Activated gamma-delta T cell (primary cell): ENCODE results near the gene METTL15.
"Not testable (repeated sequence)": the region's sequence is repeated elsewhere in the genome, so short reads cannot be mapped to it uniquely, and the experiment has no call there.

Source experiments
- DNase-seq: peaks from one replicate; lab custom pipeline; 2025; lab: John Stamatoyannopoulos, UW

METTL15 gene

DNA sequence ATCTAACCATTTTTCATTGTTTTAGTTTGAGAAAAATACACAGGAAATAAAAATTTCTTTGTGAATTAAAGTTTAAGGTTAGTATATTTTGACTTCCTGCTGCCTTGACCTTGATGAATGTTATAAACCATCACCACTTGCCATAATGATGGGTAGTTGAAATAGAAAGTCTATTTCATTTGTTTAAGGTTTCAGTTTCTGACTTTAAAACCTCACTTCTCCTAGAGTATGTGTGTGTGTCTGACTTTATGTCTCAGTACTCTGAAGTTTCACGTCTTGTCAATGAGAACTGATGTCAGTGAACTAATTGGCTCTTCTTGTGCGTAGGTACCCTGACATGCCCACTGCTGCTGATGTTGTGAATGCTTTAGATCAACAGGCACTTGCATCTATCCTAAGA lies 188.2 kb downstream of the METTL15 start:
- no peak for DNase-seq

DNA sequence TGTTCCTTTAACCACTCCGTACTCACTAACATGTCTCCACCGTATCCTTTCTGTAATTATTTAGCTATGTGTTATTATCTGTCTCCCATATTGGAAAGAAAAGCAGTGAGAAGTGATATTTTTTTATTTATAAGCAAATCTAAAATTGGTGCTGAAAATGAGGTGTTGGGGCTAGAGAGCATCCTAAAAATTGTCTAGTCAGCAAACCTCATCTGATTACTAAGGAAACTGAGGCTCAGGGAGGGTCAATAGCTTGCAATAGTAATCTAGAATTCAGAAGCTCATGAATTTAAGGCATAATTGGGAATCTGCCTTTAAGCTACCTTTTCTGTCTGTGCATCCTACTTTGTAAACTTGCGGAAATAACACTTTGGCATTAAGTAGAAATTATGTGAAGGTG lies 190.0 kb downstream of the METTL15 start:
- no peak for DNase-seq

DNA sequence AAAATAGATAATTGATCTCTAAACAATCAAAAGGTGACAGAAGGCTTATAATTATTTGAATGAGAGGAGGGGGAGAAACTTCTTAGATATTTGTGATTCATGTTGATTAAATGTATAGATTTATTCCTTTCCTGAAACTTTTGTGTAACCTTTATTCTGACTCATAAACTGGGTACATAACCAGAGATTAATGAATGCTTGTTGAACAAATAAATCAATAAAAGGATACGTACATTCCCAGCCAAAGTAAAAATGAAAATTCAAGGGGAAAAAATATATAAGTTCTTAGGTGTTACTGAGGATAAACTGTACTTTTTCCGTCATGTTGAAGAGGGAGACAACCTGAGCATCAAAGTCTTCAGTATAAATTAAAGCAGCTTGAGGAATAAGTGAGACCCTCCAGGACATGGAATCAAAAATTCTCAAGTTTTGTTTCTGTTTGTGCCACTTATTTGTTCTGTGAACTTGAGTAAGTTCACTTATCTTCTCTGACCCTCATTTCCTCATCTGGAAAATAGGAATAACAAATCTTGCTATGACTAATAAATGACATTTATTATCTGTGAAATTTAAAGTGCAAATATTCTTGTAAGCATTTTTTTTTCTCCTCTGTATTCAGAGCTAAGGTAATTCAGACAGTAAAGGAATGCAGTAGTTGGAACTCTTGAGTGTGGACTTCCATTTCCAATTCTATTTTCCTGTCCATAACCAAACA lies 195.4 kb downstream of the METTL15 start:
- DNase-seq: no peak

DNA sequence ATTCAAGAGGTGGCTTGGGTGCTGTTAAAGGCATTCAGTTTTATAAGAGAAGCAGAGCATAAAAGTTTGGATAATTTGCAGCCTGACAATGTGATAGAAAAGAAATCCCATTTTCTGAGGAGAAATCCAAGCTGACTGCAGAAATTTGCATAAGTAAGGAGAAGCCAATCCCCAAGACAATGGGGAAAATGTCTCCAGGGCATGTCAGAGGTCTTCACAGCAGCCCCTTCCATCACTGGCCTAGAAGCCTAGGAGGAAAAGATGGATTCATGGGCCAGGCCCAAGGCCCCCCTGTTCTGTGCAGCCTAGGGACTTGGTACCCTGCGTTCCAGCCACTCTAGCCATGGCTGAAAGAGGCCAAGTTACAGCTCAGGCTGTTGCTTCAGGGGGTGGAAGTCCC lies 207.3 kb downstream of the METTL15 start:
- no peak for DNase-seq

DNA sequence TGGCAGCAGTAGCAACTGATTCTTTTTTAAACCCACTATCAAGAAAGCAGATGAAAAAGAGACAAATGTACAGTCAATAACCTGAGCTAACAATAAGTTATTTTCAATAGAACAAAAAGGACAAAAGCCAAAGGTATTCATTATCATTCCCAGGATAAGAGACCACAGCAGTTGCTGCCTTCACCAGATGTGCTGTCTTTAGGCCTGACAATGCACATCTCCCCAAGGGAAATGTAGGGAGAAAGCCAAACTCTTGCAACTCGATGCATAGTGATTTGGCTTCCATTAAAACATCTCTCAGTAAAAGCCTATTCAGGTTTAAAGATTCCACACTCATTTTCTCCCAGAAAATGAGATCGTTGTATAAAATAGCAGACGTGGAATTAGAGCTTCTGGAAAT lies 210.7 kb downstream of the METTL15 start:
- no peak for DNase-seq

DNA sequence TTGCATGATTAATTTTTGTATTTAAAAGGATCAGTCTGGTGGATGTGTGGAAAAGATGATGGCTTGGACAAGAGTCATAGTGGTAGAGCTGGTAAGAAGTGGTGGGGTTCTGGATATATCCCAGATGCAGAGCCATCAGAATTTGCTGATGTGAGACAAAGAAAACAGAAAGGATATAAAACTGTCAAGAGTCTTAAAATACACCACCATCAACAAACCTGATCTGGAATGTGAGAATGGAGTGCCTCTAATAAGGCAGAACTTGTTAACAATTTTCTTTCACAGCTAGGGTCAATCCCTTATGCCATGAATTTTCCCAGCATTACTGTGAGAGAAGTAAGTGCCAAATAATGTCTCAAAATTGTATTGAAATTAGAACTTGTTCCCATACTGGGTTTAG lies 215.4 kb downstream of the METTL15 start:
- DNase-seq: no peak

DNA sequence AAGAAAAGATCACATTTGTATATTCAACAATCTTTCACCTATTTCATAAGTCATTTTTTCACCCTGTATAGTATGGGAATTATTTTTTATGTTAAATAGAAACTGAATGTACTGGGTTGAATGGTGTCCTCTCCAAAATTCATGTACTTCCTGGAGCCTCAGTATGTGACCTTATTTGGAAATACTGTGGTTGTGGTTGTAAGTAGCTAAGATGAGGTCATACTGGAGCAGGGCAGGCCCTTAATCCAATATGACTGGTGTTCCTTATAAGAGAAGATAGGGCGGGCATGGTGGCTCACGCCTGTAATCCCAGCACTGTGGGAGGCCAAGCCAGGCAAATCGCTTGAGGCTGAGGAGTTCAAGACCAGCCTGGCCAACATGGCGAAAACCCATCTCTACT lies 224.2 kb downstream of the METTL15 start:
- DNase-seq: not testable (repeated sequence)

DNA sequence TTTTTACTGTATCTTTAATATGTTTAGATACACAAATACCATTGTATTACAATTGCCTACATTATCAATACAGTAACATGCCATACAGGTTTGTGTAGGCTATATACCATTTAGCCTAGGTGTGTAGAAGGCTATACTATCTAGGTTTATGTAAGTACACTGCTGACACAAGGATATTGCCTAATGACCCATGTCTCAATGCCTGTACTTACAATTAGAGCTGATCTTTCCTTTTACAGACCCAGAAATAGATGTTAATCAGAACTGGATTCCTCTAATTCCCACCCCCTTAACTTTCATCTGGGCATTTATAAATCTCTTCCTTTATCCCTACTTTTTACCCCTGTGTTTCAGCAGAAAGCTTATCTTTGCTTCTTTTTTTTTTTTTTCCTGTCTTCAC lies 229.5 kb downstream of the METTL15 start:
- no peak for DNase-seq

DNA sequence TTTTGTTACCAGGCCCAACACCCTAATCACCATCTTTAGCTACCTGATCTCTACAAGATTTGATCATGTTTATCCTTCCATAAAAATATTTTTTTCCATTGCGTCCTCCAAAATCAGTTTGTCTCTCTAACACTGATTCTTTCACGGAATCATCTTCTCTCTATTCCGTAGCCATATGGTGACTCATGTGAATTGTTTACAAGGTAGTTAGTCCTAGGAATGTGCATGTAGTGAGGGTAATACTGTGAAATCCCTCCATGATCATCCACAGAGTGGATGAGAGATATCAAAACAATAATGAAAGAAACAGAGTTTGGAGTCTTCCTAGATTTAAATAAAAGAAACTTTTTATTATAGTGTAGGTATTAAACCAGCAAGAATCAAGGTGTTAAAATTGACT lies 230.2 kb downstream of the METTL15 start:
- no peak for DNase-seq

DNA sequence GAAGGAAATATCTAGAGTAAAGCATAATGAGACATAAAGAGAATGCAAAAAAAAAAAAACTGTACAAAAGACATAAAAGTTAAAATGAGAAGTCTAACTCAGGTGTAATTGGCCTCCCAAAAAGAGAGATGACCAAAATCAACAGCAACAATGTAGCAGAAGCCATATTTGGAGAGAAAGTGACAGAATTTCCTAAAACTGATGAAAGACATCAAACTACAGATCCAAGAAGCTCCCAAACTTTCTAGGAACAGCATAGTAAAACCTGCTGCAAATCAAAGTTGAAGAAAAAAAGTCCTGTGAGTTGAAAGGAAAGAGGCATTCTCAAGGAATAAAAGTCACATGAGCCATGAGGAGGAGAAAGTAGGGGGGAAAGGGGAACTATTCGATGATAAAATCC lies 231.3 kb downstream of the METTL15 start:
- no peak for DNase-seq

DNA sequence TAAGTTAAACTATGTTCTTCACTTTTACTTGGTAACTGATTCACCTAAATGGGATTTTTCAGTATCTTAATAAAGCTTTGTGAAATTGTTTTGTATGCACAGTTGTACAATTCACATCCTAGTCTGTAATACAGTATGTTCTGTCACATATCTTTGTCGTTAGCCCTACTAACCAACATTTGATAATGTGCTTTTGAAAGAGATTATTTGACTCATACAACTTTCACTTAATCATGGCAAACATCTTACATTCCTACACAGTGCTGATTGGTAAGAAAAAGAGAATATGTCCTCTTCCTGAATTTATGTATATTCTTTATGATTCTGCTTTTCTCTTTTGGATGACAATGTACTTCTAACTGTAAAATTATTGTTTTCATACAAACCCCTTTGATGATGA lies 234.5 kb downstream of the METTL15 start:
- no peak for DNase-seq

DNA sequence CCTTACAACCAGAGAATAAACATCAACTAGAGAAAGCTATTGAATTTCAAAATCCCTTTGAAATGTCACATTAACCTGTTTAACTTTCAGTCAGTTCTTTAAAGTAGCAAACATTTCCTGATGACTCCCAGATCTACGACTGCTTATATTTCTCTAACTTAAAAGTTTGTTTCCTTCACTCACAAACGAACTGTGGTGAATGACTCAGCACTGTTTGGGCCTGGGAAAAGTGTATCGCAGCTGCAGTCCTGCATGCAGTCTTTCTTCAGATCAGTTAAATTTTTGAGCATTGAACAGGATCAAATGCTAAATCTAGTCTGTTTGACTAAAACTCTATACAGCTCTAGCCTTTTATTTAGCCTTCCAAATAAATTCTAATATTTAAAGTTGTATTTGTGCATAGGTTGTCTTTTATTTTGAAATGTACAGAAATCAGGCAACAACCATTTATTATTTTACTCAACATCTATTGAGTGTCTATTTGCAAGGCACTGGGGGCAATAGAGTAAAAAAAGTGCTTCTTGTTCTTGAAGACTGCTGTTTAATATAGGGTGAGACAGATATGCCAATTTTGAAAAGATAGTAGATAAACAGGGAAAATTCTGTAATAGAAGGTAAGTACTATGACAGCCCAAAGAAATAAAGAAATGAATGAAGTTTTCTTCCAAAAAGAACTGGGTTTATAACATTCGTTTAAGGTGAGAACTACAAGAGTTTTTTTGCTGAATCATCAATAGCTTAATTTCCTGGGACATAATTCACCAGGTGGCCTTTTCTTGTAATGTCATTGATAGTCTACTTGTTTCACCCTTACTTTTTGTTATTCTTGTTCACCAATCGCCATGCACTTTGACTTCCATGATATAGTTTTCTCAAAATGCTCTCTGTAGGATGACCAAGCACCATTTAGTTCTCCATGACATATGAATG lies 235.4 kb downstream of the METTL15 start:
- DNase-seq: no peak

DNA sequence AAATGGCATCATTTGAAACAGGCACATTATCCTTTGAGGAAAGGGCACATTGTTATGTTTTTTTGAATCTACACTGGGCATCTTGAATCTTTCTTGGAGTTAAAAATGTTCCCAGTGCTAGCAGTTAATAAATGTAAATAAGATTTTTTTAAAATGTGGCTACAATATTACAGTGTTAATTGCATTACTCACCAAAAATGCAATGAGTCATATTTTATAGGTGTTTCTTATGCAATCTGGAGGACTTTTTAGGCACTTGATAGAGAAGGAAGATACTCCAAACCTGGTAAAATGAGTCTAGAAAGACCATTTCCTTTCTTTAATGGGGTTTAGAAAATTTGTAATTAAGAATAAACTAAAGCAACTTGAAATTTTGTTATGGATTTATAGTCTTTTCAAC lies 238.0 kb downstream of the METTL15 start:
- no peak for DNase-seq

DNA sequence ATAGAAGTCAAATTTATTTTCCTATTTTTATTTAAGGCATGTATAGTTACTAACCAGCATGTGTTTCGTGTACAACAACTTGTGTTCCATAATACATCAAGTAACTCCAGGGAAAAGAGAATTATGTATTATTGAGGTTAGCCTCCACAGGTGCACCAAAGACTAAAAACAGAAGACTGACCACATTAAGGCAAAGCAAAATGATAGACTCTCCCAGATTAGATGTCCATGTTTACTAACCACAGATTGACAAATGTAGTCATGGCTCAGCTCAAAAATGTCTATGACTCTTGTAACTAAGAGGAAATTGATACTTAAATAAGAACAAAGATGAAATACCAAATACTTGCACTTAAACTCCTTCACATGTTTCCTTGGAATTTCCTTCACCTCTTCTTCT lies 238.5 kb downstream of the METTL15 start:
- DNase-seq: no peak

DNA sequence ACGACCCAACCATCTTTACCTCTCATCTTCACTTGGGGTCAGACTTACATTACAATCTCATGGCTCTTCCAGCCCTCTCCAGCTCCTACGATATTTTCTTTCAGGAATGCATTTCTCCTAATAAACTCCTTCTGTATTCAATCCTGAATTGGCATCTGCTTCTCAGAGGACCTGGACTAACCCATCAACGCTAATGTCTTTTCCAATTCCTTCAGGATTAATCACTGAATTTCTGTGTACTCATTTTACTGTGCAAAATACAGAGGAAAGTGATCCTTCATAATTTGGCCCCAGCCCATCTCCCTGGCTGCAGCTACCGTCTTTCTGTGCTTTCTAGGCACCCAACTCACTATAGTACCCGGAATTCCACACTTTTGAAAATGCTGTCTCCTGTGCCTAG lies 239.2 kb downstream of the METTL15 start:
- no peak for DNase-seq

DNA sequence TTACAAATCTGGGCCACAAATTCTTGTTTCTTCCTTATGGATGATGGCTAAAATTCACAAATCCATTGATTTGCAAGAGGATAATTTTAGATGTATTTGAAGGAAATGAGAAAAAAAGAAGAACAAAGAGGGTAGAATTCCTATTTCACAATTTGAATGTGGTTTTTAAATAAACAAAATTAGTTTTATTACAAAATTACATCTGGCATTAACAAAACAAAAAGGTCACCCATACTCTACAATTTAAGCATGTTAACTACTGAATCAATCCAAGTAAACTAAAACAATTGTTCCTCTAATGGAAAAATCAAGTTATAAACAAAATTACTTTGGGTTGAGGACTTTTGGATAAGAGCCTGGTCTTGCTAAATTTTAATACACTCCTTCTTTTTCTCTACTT lies 242.0 kb downstream of the METTL15 start:
- no peak for DNase-seq

DNA sequence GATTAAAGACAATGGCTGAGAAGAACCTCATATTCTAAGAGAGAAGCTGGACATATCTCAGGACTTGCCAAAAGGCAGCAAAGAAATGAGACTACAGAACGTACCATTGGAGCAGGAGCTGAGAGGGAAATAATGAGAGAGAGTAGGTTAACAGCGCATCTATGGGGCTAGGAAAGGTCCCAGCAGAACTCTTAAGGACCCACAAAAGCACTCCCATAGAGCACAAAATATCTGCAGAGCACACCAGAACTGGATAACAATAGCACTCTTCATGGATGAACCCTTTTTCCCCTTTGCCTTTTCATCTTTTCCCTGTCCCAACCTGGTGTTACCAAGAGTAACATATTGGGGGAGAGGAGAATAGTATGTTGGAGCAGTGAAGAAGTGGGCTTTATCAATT lies 245.8 kb downstream of the METTL15 start:
- no peak for DNase-seq

DNA sequence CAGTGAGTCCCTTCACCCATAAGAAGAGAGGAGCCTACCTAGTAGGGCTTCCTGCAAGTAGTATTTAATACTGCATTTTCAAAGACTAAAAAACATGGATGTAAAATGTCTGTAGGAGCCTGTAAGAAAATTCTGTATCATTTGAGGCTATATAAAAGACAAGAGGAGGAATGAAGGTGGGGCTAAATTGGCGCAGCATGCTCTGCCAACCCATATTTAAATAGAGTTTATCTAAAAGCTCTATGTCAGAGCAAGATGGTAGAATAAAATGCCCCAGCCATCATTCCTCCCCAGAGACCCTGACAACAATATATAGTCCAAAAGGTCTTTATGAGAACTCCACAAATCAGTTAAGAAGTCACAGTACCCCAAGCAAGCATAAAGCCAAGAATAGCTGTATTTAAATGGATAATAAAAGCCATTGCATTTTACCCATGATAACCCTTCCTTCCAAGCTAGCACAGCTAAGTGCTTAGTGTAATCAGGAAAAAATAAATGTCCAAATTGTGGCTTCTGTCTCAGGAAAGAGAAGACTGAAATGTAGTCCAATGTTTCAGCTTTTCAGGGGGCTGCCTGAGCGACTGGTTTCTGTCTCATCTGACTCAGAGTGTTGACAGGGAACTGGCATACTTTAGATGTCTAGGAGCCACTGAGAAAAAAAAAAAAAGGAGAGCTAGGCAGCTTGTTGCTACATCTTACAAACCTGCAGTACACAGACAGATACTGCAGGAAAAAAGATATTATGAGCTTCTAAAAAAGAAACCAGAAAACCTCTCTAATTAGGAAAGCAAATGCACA lies 258.6 kb downstream of the METTL15 start:
- no peak for DNase-seq

DNA sequence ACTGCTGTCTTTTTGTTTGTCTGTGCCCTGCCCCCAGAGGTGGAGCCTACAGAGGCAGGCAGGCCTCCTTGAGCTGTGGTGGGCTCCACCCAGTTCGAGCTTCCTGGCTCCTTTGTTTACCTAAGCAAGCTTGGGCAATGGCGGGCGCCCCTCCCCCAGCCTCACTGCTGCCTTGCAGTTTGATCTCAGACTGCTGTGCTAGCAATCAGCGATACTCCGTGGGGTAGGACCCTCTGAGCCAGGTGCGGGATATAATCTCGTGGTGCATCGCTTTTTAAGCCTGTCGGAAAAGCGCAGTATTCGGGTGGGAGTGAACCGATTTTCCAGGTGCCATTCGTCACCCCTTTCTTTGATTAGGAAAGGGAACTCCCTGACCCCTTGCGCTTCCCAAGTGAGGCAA lies 269.9 kb downstream of the METTL15 start:
- not testable (repeated sequence) for DNase-seq
